Occipital lobe (tissue), 2 donors: Measurements from ENCODE around the gene MTURN. TPM values are rescaled to one million over a fixed set of nuclear protein-coding genes. Genes with fewer than 3 reads are reported as not detected.

Source experiments
- DNase-seq: peaks from one replicate; lab custom pipeline; 2025; lab: John Stamatoyannopoulos, UW
- total RNA-seq: library from RNA; depleted of rRNA; stranded (reverse); fragments of >200 nt; gene quantifications from one replicate; pipeline ENCODE4 v1.2.3, GENCODE V29; 2014

The MTURN gene
- total RNA-seq, 1 donor from 2014 or later = 388 TPM

GRCh38 chr7:30136117-30136731 is 1.4 kb downstream of the MTURN start:
- no peak for DNase-seq

- DNase-seq = no peak
These were observed 2.1 kb downstream of the MTURN start for GRCh38 chr7:30136743-30137485.

DNA sequence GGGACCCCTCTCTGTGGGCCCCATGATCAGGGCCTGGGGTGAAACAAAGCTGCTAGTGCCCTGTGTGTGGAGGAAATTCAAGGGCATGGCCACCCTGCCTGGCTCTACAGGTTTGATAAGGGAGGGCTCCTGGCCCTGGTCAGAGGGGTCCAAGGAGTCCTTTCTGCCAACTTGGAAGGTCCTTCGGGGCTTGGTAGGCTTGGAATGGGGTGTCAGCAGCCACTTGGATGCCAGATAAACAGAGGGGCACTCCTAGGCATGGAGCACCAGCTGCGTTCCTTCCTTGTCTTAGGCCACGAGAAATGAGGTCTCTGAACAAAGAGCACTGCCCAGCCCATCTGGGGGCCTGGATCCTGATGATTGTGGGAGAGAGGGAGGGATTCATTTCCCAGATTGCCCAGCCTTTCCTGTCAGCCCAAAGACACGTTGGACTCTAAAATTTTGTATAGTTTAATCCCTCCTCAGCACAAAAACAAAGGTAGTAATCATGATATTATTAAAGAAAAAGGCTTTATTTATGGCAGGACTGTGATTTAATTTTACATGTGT is 5.1 kb downstream of the MTURN start:
- DNase-seq = no peak

DNA sequence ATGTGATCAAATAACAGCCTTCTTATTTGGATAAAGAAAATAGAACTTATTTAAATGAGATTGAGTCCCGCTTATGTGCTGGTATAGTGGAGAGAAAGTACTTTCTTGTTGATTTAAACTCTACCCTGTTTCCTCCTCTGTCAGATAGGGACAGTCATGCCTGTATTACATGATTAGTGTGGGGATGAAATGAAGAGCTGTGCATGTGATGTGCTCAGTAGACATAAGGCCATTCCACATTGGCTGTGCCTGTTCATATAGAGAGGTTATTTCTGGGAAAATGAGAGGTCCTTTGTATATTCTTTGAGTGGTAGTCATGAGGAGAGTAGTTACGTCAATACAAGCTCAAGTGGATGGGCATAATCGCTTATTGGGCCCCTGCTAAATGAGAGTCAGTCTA is 5.7 kb downstream of the MTURN start:
- no peak for DNase-seq

GRCh38 chr7:30142710-30143109 is 7.9 kb downstream of the MTURN start:
- no peak for DNase-seq

GRCh38 chr7:30143748-30144251 is 9.0 kb downstream of the MTURN start:
- DNase-seq = no peak

- DNase-seq = no peak
These were observed 10.0 kb downstream of the MTURN start for GRCh38 chr7:30144657-30145306.

GRCh38 chr7:30145426-30145970 is 10.7 kb downstream of the MTURN start:
- no peak for DNase-seq

GRCh38 chr7:30146127-30146612 is 11.4 kb downstream of the MTURN start:
- DNase-seq = peak; percentile 61

DNA sequence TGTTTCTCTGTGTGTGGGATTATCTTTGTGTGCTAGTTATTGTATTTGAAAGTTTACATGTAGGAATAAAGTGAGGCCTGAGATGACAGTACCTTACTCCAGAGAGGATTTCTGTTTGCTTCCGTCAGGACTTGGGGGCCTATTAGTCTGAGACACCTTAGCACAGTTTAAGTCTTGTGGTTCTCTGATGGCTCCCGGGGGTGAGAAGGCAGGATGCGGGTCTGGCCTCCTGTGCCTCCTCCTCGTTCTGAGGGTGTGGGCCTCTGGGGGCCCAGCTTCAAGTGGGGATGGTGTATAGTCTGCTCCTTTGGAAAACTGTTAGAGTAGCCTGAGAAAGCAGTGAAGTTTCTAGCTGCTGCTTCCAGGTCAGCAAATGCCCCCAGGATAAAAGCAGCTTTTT is 12.4 kb downstream of the MTURN start:
- DNase-seq = no peak

DNA sequence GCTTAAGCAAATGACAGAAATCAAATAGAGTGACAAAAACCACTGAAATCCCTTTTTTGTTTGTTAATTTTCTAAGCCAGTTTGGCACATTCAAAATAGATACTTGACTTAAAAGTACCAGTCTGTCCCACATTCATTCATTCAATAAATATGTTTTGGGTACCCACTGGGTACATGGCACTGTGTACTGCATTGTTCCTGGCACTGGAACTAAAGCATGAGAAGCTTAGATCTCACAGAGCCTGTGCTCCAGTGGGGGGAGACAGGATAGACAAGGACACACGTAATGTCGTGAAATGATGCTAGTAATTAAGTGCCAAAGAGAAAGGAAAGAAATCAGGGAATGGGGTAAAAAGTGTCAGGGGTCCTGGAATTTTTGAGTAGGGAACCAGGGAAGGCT is 13.0 kb downstream of the MTURN start:
- no peak for DNase-seq

- DNase-seq = no peak
These were observed 13.6 kb downstream of the MTURN start for GRCh38 chr7:30148426-30148825.

DNA sequence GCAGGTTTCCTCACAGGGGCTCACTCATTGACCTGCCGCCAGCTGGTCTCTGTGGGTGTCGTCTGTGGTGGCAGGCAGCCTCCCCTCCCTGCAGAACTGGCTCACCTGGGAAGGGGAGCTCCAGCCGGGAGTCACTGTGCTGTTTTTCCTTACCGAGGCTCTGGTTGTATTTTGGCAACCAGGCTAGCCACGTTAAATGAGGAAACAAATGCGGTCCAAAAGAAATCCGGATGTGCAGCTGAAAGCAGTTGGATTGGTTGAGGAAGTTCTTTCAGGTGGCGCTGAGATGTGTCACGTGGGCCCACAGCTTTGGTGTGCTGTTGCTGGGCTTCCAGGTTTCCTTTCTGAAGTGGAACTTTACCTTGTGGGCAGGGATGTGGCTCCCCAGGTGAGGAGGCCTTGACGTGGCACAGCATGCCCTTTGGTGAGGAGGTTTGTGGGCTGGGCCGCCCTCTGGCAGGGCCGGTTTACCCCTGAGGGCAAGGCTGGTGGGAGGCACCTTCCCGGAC is 14.2 kb downstream of the MTURN start:
- DNase-seq = no peak

DNA sequence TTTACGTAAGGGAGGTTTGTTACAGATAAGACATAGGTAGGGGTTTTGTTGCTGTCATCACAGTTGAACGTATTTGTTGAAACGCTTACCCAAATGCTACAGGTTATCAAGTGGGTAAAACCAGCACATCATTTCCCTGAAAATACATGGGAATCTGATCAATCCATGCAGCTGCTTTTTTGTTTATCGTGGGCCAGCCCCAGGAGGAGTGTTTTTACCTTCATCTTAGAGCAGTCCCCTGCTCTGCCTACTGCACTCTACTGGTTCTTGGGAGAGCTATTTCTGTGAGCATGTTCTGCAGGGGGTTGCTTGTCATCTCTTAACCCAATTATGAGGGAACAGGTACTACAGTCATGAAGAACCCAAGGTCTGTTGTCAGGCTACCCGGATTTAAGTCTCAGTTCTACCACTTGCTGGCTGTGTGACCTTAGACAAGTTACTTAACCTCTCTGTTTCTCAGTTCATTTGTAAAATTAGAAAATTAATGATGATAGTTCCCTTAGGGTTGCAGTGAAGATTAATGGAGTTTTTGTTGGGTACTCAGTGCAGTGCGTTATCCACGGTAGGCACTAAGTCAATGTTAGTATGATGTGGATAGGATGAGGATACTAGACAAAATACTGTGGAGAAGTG is 15.0 kb downstream of the MTURN start:
- DNase-seq = no peak

DNA sequence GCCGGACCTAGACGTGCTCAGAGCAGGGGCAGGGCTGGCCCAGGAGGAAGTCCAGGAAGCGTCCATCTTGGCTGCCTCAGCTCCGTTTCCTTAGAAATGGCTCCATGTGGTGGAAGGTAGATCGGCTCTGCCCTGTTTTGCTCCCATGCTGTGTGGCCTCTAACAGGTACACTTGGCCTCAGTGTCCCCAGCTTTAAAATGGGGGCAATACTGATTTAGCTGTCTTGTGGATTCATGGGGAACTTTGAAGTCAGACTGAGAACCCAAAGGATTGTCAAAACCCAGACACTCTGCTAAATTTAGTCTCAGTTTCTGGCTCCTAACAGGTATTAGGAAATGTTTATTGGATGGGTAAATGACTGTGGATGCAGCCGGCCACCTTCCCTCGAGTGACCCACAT is 15.9 kb downstream of the MTURN start:
- DNase-seq = no peak

DNA sequence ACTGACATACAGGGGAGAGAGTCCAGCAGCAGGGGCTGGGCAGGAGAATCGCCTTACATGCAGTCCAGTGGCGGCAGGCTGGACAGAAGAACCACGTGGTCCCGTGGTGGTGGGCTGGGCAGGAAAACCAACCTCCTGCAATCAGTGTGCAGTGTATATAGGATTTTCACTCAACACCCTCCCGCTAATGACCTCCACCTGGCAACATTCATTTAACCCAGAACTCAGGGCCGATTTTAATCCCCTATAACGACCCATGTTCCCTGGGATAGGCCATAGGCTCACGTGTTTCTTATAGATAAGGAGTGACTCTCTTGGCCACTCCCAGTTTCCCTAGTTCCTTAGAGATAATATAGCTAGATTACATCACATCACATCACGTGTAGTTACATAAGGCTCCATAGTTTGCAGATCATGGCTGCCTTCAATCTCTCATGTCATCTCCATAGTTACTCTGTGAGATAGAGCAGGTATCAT is 19.4 kb downstream of the MTURN start:
- no peak for DNase-seq

DNA sequence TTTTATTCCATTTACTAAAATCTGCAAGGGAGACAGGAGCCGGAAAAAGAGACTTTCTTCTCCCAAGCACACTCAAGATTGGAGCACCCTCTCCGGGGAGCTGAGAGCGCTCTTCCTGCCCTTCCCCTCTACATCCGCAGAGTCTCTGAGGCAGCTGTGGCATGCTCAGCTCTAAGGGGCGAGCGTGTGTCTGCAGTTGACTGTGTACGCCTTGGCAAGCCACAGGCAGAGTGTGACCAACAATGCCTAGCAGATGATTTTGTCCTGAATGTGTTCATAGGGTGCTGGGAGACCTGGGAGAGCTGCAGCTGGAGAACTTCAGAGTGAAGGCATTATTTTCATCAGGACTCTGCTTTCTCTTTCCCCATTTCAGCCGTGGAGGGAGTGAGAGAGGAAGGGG is 20.7 kb downstream of the MTURN start:
- no peak for DNase-seq

GRCh38 chr7:30157204-30157603 is 22.4 kb downstream of the MTURN start:
- DNase-seq = no peak

- DNase-seq = no peak
These were observed 24.4 kb downstream of the MTURN start for GRCh38 chr7:30159163-30159562.

GRCh38 chr7:30159698-30160143 is 24.9 kb downstream of the MTURN start:
- no peak for DNase-seq

GRCh38 chr7:30160329-30160728 is 25.5 kb downstream of the MTURN start:
- no peak for DNase-seq
